ENCODE results near the gene RPS6KB2. TPM values are rescaled to one million over a fixed set of nuclear protein-coding genes. Genes with fewer than 3 reads are reported as not detected.

The RPS6KB2 gene
- total and polyA plus RNA-seq, 4 donors: 26.3 to 69.5 (median 56.2) TPM

GRCh38 chr11:67448220-67448609 lies 19.9 kb downstream of the RPS6KB2 start:
- 93 to 94% methylated on average over 7 of the region's 7 CpGs for WGBS, 2 donors
- no peak overlapping the region for H3K27ac ChIP-seq (ENCODE audit: low read depth in 1 of 2, low read length in 1 of 2)
- no peak for ATAC-seq (ENCODE audit: insufficient read depth, low FRiP score)
- H3K4me3 ChIP-seq: no peak overlapping the region
- no peaks in the 10 kb centered on the region for H3K4me1 ChIP-seq (ENCODE audit: control insufficient read depth in 5 of 5, insufficient read depth in 5 of 5, low read length in 5 of 5)
- H3K36me3 ChIP-seq (ENCODE audit: control insufficient read depth in 4 of 4, insufficient read depth in 4 of 4, low read length in 4 of 4): no peaks in the 10 kb centered on the region
- no peak overlapping the region for H3K9ac ChIP-seq (ENCODE audit: insufficient read depth in 1 of 2, low read length in 2 of 2)
- no peaks in the 10 kb centered on the region for H3K9me3 ChIP-seq (ENCODE audit: control insufficient read depth in 4 of 4, insufficient read depth in 3 of 4, low read length in 3 of 4)
- H3K27me3 ChIP-seq (ENCODE audit: control insufficient read depth in 3 of 3, insufficient read depth in 3 of 3, low read length in 2 of 3): no peaks in the 10 kb centered on the region
- no peak for TF ChIP-seq CTCF (IDR thresholded peaks at IDR 0.05; ENCODE audit: control extremely low read depth, extremely low read depth)
- no peak for DNase-seq

GRCh38 chr11:67449116-67449844 lies 21.0 kb downstream of the RPS6KB2 start:
- no peak overlapping the region for H3K27ac ChIP-seq (ENCODE audit: low read depth in 1 of 2, low read length in 1 of 2)
- DNase-seq (no peak), ATAC-seq (ENCODE audit: insufficient read depth, low FRiP score) (no peak)
- no peak overlapping the region for H3K9ac ChIP-seq (ENCODE audit: insufficient read depth in 1 of 2, low read length in 2 of 2)
- H3K9me3 ChIP-seq (ENCODE audit: control insufficient read depth in 4 of 4, insufficient read depth in 3 of 4, low read length in 3 of 4): no peaks in the 10 kb centered on the region
- H3K4me1 ChIP-seq (ENCODE audit: control insufficient read depth in 5 of 5, insufficient read depth in 5 of 5, low read length in 5 of 5): no peaks in the 10 kb centered on the region
- no peak for TF ChIP-seq CTCF (IDR thresholded peaks at IDR 0.05; ENCODE audit: control extremely low read depth, extremely low read depth)
- no peaks in the 10 kb centered on the region for H3K27me3 ChIP-seq (ENCODE audit: control insufficient read depth in 3 of 3, insufficient read depth in 3 of 3, low read length in 2 of 3)
- no peak overlapping the region for H3K4me3 ChIP-seq
- WGBS, 2 donors: 58 to 65% methylated on average over 9 of the region's 9 CpGs
- H3K36me3 ChIP-seq (ENCODE audit: control insufficient read depth in 4 of 4, insufficient read depth in 4 of 4, low read length in 4 of 4): no peaks in the 10 kb centered on the region

GRCh38 chr11:67450796-67451657 lies 22.7 kb downstream of the RPS6KB2 start:
- Histone ChIP-seq H3K9ac (ENCODE audit: insufficient read depth in 1 of 2, low read length in 2 of 2) (no peak overlapping the region), H3K36me3 (ENCODE audit: control insufficient read depth in 4 of 4, insufficient read depth in 4 of 4, low read length in 4 of 4) (no peaks in the 10 kb centered on the region), H3K27me3 (ENCODE audit: control insufficient read depth in 3 of 3, insufficient read depth in 3 of 3, low read length in 2 of 3) (no peaks in the 10 kb centered on the region), H3K4me3 (no peak overlapping the region), H3K27ac (ENCODE audit: low read depth in 1 of 2, low read length in 1 of 2) (no peak overlapping the region), H3K9me3 (ENCODE audit: control insufficient read depth in 4 of 4, insufficient read depth in 3 of 4, low read length in 3 of 4) (no peaks in the 10 kb centered on the region), H3K4me1 (ENCODE audit: control insufficient read depth in 5 of 5, insufficient read depth in 5 of 5, low read length in 5 of 5) (no peaks in the 10 kb centered on the region)
- WGBS, 2 donors: 91 to 94% methylated on average over 25 of the region's 25 CpGs
- TF ChIP-seq CTCF (IDR thresholded peaks at IDR 0.05; ENCODE audit: control extremely low read depth, extremely low read depth): no peak
- DNase-seq (no peak), ATAC-seq (ENCODE audit: insufficient read depth, low FRiP score) (no peak)

Data from lung (tissue), 12 donors.